HG03135 (cell line): Measurements from ENCODE around the gene ELOVL6.

ENCODE experiments used
- ATAC-seq: cut with Tn5 transposase; IDR thresholded peaks from one replicate; pipeline ENCODE4 v1.9.1; 2021; ENCODE audit warnings: mild to moderate bottlenecking, moderate library complexity; ENCODE audit not compliant: unreplicated experiment

Gene ELOVL6

GRCh38 chr4:109998867-109999584, 199.4 kb downstream of the ELOVL6 start:
- ATAC-seq: peak; percentile 36

- no peak for ATAC-seq
Measured at GRCh38 chr4:109996526-109996925, 201.9 kb downstream of the ELOVL6 start.
